HG02884 (cell line): ENCODE data around the gene COL4A6.
"Not testable (repeated sequence)": the region's sequence is repeated elsewhere in the genome, so short reads cannot be mapped to it uniquely, and the experiment has no call there.

ENCODE experiments used
- ATAC-seq: cut with Tn5 transposase; IDR thresholded peaks from one replicate; pipeline ENCODE4 v1.9.1; 2021; ENCODE audit warnings: mild to moderate bottlenecking, moderate library complexity; ENCODE audit not compliant: unreplicated experiment

The COL4A6 gene

GRCh38 chrX:108412783-108413182 is 25.4 kb downstream of the COL4A6 start:
- no peak for ATAC-seq

GRCh38 chrX:108399418-108400165 is 38.6 kb downstream of the COL4A6 start:
- ATAC-seq: no peak

- no peak for ATAC-seq
These were observed 40.4 kb downstream of the COL4A6 start for GRCh38 chrX:108397627-108398391.

GRCh38 chrX:108396986-108397385 is 41.2 kb downstream of the COL4A6 start:
- ATAC-seq: no peak

GRCh38 chrX:108396188-108396891 is 41.9 kb downstream of the COL4A6 start:
- no peak for ATAC-seq

GRCh38 chrX:108390976-108391717 is 47.1 kb downstream of the COL4A6 start:
- not testable (repeated sequence) for ATAC-seq

- ATAC-seq: no peak
These were observed 53.4 kb downstream of the COL4A6 start for GRCh38 chrX:108384783-108385182.

- ATAC-seq: no peak
These were observed 58.0 kb downstream of the COL4A6 start for GRCh38 chrX:108380222-108380621.

- ATAC-seq: not testable (repeated sequence)
These were observed 61.4 kb downstream of the COL4A6 start for GRCh38 chrX:108376821-108377220.

- ATAC-seq: not testable (repeated sequence)
These were observed 62.6 kb downstream of the COL4A6 start for GRCh38 chrX:108375591-108375990.

GRCh38 chrX:108366644-108367406 is 71.4 kb downstream of the COL4A6 start:
- ATAC-seq: no peak

GRCh38 chrX:108362026-108362425 is 76.2 kb downstream of the COL4A6 start:
- ATAC-seq: no peak

GRCh38 chrX:108361316-108361715 is 76.9 kb downstream of the COL4A6 start:
- ATAC-seq: no peak

GRCh38 chrX:108359806-108360602 is 78.2 kb downstream of the COL4A6 start:
- no peak for ATAC-seq

GRCh38 chrX:108353452-108353851 is 84.8 kb downstream of the COL4A6 start:
- ATAC-seq: no peak

- ATAC-seq: no peak
These were observed 89.0 kb downstream of the COL4A6 start for GRCh38 chrX:108349210-108349609.

- no peak for ATAC-seq
These were observed 89.7 kb downstream of the COL4A6 start for GRCh38 chrX:108348525-108348924.

GRCh38 chrX:108347800-108348199 is 90.4 kb downstream of the COL4A6 start:
- no peak for ATAC-seq

GRCh38 chrX:108344216-108344615 is 94.0 kb downstream of the COL4A6 start:
- ATAC-seq: no peak
